Kidney epithelial cell (primary cell): ENCODE results near the gene ASTN1. TPM values are rescaled to one million over a fixed set of nuclear protein-coding genes. Genes with fewer than 3 reads are reported as not detected.

Experiments used
- DNase-seq: peaks from one replicate; pipeline ENCODE4 v3.0.0-alpha.2; 2010; ENCODE audit warnings: low read depth
- H3K27me3 ChIP-seq: 2 replicates; pipeline ENCODE4 v1.6.0; 2011; ENCODE audit warnings: low read length; ENCODE audit not compliant: control insufficient read depth, insufficient read depth
- H3K36me3 ChIP-seq: 2 replicates; pipeline ENCODE4 v1.5.1; 2011; ENCODE audit warnings: low read length; ENCODE audit not compliant: control insufficient read depth, insufficient read depth
- H3K4me3 ChIP-seq: 2 replicates; pipeline ENCODE4 v1.5.1; 2011; ENCODE audit warnings: low read depth, mild to moderate bottlenecking, control low read depth, low read length
- CTCF ChIP-seq: IDR thresholded peaks from 2 replicates; pipeline ENCODE4 v1.5.1; 2011; ENCODE audit warnings: mild to moderate bottlenecking, moderate library complexity, low read length, control low read depth, inconsistent platforms; ENCODE audit not compliant: insufficient read depth, poor library complexity, severe bottlenecking
- total RNA-seq: library from RNA; depleted of rRNA; stranded (reverse); fragments of >200 nt; gene quantifications from 2 replicates; pipeline ENCODE4 v1.2.3, GENCODE V29; 2015

The ASTN1 gene
- total RNA-seq, 1 donor from 2014 or later, result 0.21 TPM

GRCh38 chr1:177130451-177130945 is 34.0 kb downstream of the ASTN1 start:
- no peak for DNase-seq
- TF ChIP-seq CTCF, result no peak
- no peaks in the 10 kb centered on the region for H3K27me3 ChIP-seq
- no peak overlapping the region for H3K4me3 ChIP-seq
- H3K36me3 ChIP-seq, result no peaks in the 10 kb centered on the region

- no peaks in the 10 kb centered on the region for H3K27me3 ChIP-seq
- TF ChIP-seq CTCF, result no peak
- no peak for DNase-seq
- H3K4me3 ChIP-seq, result no peak overlapping the region
- H3K36me3 ChIP-seq, result no peaks in the 10 kb centered on the region
Observed at GRCh38 chr1:177128665-177129281, 35.7 kb downstream of the ASTN1 start.

DNA sequence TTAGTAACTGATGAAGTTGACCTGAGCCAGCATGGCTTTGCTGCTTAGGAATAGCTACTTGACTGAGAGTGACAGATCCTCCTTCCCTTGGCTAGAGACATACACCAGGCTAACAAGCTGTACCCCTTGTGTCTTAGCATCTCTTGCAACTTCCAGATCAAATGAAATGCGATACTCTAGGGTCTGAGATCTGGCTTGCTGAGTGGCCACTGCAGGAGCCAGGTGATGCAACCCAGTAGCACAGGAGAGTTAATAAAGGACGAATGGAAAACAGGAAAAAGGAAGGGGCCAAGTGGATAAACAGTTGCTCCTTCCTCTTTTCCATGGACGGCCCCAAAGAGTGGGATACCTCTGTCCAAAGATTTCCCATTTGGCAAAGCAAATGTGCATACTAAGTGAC is 38.2 kb downstream of the ASTN1 start:
- TF ChIP-seq CTCF, result no peak
- no peak for DNase-seq
- Histone ChIP-seq H3K27me3 (no peaks in the 10 kb centered on the region), H3K4me3 (no peak overlapping the region), H3K36me3 (no peaks in the 10 kb centered on the region)

DNA sequence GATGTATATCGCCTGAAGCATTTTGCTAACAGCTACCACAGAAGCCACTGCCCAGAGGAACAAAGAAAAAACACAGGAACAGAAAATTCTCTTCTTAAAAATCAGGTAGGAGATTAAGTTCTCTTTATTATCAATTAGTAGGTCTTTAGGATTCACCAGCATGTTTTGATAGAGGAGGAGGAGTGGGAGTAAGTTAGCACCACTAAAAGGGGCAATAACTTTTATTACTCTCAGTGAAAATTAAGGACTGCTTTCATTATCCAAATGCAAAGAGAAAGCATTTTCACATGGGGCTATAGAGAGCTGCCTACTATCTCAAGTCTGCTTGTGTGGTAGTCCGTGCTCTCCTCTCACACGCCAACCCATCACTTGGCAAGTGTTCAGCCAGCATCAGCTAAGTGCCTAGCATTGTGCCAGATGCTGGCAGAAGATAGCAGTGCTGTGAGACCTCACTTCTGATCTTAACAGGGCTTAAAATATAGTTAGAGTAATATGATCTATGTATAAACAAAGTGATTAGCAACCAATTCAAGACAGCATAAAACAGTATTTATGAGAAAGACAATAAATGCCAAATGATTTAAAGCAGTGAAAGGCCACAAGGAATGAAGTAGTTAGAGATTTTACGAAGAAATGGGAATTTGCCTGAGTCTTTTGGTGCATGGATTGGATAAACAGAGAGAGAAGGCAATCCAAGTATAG is 39.8 kb downstream of the ASTN1 start:
- Histone ChIP-seq H3K27me3 (no peaks in the 10 kb centered on the region), H3K36me3 (no peaks in the 10 kb centered on the region), H3K4me3 (no peak overlapping the region)
- TF ChIP-seq CTCF, result no peak
- no peak for DNase-seq

DNA sequence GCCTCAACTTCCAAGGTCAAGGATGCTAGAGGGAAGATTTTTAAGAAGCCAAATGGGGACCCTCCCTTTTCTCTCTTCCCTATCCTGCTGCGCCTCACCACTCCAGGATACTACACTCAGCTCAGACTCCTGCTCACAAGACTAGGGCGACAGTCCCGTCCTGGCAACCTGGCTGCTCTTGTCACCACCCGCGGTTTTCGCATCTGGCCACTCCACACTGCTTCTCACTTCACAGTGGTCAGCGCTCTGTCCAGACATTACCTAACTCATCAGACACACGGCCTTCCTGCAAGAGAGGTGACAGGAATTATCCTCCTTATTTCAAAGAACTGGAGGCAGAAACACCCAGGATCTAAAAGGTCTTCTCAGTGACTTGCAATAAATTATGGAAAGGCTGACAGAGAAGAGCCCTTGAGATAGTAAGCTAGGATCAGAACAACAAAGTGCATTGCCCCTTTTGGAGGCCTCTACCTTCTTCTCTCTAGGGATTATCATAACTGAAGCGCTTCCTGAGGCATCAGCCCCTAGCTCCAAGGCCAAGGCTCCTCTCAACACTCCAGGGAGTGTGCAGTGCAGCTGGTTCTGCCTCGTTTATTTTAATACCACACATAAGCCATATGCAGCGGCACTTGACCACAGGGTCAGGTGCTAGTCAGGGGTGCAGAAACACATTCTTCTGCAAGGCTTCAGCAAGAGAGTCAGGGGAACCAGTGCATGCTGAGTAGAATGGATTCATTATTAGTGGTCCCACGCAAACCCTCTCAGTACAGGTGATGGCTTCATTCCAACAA is 41.9 kb downstream of the ASTN1 start:
- DNase-seq, result no peak
- no peak for TF ChIP-seq CTCF

More for the DNA sequence above, 41.9 kb downstream of the ASTN1 start:
- Histone ChIP-seq H3K27me3 (no peaks in the 10 kb centered on the region), H3K36me3 (no peaks in the 10 kb centered on the region), H3K4me3 (no peak overlapping the region)
